ENCODE measurements around the gene ARPC5.
A peak's percentile ranks its signal among the peaks of the same experiment; 100 is the strongest.

Gene ARPC5

DNA sequence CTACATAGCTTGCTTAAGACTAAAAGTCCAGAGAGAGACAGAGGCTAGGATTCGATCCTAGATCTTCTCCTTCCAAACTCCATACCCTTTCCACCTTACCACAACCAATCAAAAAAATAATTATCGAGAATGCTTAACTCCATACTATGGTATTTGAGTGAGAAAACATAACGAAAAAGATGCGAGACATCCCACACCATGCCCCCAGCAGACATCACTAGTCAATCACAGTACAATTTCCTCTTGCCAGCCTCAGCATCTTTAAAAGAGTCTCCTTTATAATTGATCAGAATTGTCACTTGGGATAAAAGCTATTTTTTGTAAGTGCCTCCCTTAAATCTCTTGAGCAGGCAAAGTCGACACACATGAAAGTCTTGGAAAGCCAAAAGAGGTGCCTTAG, 46.2 kb downstream of the ARPC5 start:
- Histone ChIP-seq H3K4me1 (ENCODE audit: control insufficient read depth, insufficient read depth, low read length) (no peaks in the 10 kb centered on the region), H3K4me3 (ENCODE audit: low read length) (no peak overlapping the region), H3K27me3 (ENCODE audit: control insufficient read depth, insufficient read depth, low read length) (no peaks in the 10 kb centered on the region), H3K9ac (ENCODE audit: low read length) (no peak overlapping the region), H3K27ac (ENCODE audit: low read depth, low read length) (no peak overlapping the region), H3K36me3 (ENCODE audit: control insufficient read depth, insufficient read depth, low read length) (no peaks in the 10 kb centered on the region)

DNA sequence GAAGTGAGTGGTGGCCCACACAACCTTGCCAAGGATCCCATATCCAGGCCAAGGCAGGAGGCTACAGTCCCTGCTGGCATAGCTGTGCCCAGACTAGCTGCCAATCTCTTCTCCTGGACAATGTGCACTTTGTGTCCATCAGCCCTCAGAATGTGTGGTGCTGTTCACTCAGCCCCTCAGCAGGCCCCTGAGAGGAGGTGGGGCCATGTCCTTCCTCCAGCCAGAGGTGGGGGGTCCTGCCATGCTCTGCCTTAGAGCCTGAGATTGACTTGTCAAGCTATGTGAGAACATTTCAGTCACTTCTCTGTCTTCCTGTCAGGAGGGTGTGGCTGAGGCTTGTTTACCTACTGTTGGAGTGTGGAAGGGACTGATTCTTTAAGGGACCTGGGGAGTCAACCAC, 46.8 kb downstream of the ARPC5 start:
- Histone ChIP-seq H3K9ac (ENCODE audit: low read length) (no peak overlapping the region), H3K4me1 (ENCODE audit: control insufficient read depth, insufficient read depth, low read length) (no peaks in the 10 kb centered on the region), H3K27ac (ENCODE audit: low read depth, low read length) (no peak overlapping the region), H3K4me3 (ENCODE audit: low read length) (no peak overlapping the region), H3K27me3 (ENCODE audit: control insufficient read depth, insufficient read depth, low read length) (no peaks in the 10 kb centered on the region), H3K36me3 (ENCODE audit: control insufficient read depth, insufficient read depth, low read length) (no peaks in the 10 kb centered on the region)

DNA sequence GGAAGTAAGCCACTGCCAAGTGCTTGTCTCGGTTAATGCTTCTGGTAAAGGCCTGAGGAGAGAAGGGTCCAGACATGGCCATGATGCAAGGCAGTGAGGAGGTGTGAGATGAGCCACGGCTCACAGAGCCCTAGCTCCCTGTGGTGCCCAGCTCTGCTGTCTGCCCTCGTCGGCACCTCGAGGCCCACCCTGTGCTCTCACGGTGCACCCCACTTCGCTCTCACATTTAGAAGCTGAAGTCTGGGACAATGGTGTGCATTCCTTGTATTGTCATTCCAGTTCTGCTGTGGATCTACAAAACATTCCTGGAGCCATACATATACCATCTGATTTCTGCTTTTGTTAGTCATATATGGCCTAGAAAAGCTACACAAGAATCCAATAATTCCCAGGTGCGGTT, 48.7 kb downstream of the ARPC5 start:
- H3K27me3 ChIP-seq (ENCODE audit: control insufficient read depth, insufficient read depth, low read length) = no peaks in the 10 kb centered on the region
- H3K9ac ChIP-seq (ENCODE audit: low read length) = no peak overlapping the region
- H3K27ac ChIP-seq (ENCODE audit: low read depth, low read length) = no peak overlapping the region
- no peaks in the 10 kb centered on the region for H3K36me3 ChIP-seq (ENCODE audit: control insufficient read depth, insufficient read depth, low read length)
- H3K4me3 ChIP-seq (ENCODE audit: low read length) = no peak overlapping the region
- no peaks in the 10 kb centered on the region for H3K4me1 ChIP-seq (ENCODE audit: control insufficient read depth, insufficient read depth, low read length)

DNA sequence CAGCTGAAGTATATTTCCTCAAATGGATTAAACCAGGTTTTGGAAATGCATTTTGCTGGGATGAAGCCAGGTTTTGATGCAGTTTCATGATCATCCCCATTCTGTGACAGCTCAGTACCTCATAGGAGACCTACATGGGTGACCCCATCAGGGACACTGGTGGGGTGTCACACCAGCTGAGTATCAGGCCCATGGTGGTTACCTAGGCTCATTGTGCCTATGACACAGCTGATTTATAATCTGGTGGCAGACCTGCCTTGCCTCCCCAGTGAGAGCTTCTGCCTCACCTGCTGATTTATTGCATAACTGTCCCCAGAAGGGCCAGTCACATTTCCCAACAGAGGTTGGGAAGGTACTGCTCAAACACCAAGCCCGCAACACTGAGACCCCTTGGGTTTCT, 49.1 kb downstream of the ARPC5 start:
- H3K27me3 ChIP-seq (ENCODE audit: control insufficient read depth, insufficient read depth, low read length) = no peaks in the 10 kb centered on the region
- no peaks in the 10 kb centered on the region for H3K36me3 ChIP-seq (ENCODE audit: control insufficient read depth, insufficient read depth, low read length)
- H3K4me3 ChIP-seq (ENCODE audit: low read length) = no peak overlapping the region
- H3K4me1 ChIP-seq (ENCODE audit: control insufficient read depth, insufficient read depth, low read length) = no peaks in the 10 kb centered on the region
- H3K27ac ChIP-seq (ENCODE audit: low read depth, low read length) = no peak overlapping the region
- H3K9ac ChIP-seq (ENCODE audit: low read length) = no peak overlapping the region

DNA sequence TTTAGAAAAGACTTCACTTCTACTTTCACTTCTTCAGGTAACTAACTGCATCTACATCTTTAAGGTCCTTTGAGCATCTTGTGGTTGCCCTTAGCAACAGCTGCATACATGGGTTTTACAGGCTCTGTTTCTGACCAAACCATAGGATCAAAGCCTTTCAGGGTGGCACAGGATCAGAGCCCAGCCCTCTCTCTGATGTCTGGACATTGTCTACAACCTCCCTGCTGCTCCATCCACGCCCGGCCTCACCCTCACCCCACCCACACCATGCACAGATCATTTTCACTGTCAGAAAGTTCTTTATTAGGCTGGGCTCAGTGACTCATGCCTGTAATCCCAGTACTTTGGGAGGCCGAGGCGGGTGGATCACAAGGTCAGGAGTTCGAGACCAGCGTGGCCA, 50.5 kb downstream of the ARPC5 start:
- no peaks in the 10 kb centered on the region for H3K36me3 ChIP-seq (ENCODE audit: control insufficient read depth, insufficient read depth, low read length)
- H3K4me3 ChIP-seq (ENCODE audit: low read length) = no peak overlapping the region
- H3K27ac ChIP-seq (ENCODE audit: low read depth, low read length) = no peak overlapping the region
- H3K27me3 ChIP-seq (ENCODE audit: control insufficient read depth, insufficient read depth, low read length) = no peaks in the 10 kb centered on the region
- H3K4me1 ChIP-seq (ENCODE audit: control insufficient read depth, insufficient read depth, low read length) = no peaks in the 10 kb centered on the region
- H3K9ac ChIP-seq (ENCODE audit: low read length) = no peak overlapping the region

DNA sequence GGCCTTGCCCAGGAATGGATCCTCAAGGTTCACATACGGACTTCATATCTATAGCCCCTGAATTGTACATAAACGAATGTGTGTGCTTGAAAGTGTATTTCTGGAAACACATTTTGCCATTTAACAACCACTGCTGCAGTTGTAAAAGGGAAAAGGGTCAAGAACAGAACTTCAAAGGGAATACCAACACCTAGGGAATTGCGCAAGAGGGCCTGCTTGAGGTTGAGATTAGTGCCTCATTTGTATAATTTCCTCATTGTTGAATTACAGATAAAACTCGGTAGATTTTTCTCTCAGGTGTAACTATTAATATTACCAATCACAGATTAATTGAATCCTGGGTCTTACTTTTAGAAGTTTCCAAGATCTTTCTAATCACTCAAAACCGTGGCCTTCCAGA, 51.4 kb downstream of the ARPC5 start:
- Histone ChIP-seq H3K4me1 (ENCODE audit: control insufficient read depth, insufficient read depth, low read length) (no peaks in the 10 kb centered on the region), H3K4me3 (ENCODE audit: low read length) (no peak overlapping the region), H3K36me3 (ENCODE audit: control insufficient read depth, insufficient read depth, low read length) (no peaks in the 10 kb centered on the region), H3K9ac (ENCODE audit: low read length) (no peak overlapping the region), H3K27me3 (ENCODE audit: control insufficient read depth, insufficient read depth, low read length) (no peaks in the 10 kb centered on the region), H3K27ac (ENCODE audit: low read depth, low read length) (no peak overlapping the region)

DNA sequence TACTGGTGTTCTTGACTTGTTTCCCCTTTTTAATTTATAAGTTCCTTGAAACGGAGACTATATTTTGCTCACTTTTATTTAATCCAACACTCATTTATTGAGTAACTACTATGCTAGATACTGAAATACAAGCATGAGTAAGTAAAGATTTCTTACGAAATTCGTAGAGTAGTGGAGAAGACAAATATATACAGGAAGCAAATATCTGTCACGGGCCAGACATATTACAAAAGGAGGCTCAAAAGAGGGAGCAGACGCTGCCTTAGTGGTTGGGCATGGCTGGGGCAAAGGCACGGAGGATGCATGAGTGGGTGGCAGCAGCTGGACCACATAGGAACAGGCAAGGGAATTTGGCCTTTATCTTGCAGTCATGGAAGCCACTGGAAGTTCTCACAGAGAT, 52.1 kb downstream of the ARPC5 start:
- Histone ChIP-seq H3K4me3 (ENCODE audit: low read length) (no peak overlapping the region), H3K36me3 (ENCODE audit: control insufficient read depth, insufficient read depth, low read length) (no peaks in the 10 kb centered on the region), H3K27ac (ENCODE audit: low read depth, low read length) (no peak overlapping the region), H3K27me3 (ENCODE audit: control insufficient read depth, insufficient read depth, low read length) (no peaks in the 10 kb centered on the region), H3K9ac (ENCODE audit: low read length) (no peak overlapping the region), H3K4me1 (ENCODE audit: control insufficient read depth, insufficient read depth, low read length) (no peaks in the 10 kb centered on the region)

DNA sequence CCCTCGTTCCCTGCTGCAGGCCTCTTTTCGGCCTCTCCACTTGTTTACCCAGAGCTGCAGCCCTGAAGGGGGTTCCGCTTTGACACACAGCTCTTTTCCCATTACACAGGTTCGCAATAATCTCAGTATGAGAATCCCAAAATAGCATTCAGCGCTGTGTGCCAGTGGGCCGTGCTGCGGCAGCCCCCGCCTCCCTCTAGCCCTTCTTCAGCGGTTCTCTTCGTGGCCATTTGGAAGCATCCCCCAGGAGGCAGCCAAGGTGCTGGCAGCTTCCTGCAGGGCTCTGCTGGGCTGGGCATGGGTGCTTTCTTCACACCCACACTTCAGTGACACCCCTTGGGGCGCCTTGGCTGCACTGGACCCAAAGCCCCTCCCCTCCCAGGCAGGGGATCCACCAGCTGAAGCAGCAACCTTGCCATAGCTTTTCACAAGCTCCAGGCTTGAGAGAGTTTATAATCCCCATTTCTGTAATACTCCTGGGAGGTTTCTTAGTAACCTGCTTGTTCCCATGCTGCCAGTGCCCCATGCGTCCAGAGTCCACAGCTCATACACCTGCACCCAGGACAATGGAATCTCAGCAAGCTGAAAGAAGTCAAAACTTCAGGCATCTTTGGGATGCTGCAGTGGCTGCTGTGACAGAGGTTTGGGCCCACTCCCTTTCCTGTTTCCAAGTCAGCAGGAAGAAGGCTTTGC, 53.4 kb downstream of the ARPC5 start:
- Histone ChIP-seq H3K9ac (ENCODE audit: low read length) (no peak overlapping the region), H3K27me3 (ENCODE audit: control insufficient read depth, insufficient read depth, low read length) (no peaks in the 10 kb centered on the region), H3K4me3 (ENCODE audit: low read length) (no peak overlapping the region), H3K27ac (ENCODE audit: low read depth, low read length) (peak overlapping the region; percentile 66), H3K4me1 (ENCODE audit: control insufficient read depth, insufficient read depth, low read length) (no peaks in the 10 kb centered on the region), H3K36me3 (ENCODE audit: control insufficient read depth, insufficient read depth, low read length) (no peaks in the 10 kb centered on the region)

DNA sequence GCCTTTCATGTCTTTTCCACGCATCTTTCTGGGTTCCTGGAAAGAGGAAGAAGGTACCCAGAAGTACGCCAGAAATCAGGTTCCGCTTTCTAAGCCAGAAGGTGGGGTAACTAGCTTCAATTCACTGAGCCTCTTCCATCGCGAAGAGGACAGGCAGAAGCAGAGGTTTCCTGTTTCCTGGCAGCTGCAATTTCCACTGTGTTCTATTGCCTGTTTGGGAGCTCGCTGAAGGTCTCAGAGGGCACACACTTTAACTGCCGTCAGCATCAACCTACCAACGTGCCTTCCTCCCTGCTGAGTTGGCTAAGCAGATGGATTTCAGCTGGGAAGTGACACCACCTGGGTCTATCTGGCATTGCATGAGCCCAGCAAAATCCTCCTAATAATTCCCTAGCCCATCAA, 55.3 kb downstream of the ARPC5 start:
- H3K27ac ChIP-seq (ENCODE audit: low read depth, low read length) = no peak overlapping the region
- no peaks in the 10 kb centered on the region for H3K4me1 ChIP-seq (ENCODE audit: control insufficient read depth, insufficient read depth, low read length)
- H3K36me3 ChIP-seq (ENCODE audit: control insufficient read depth, insufficient read depth, low read length) = no peaks in the 10 kb centered on the region
- no peak overlapping the region for H3K9ac ChIP-seq (ENCODE audit: low read length)
- H3K4me3 ChIP-seq (ENCODE audit: low read length) = no peak overlapping the region
- H3K27me3 ChIP-seq (ENCODE audit: control insufficient read depth, insufficient read depth, low read length) = no peaks in the 10 kb centered on the region

DNA sequence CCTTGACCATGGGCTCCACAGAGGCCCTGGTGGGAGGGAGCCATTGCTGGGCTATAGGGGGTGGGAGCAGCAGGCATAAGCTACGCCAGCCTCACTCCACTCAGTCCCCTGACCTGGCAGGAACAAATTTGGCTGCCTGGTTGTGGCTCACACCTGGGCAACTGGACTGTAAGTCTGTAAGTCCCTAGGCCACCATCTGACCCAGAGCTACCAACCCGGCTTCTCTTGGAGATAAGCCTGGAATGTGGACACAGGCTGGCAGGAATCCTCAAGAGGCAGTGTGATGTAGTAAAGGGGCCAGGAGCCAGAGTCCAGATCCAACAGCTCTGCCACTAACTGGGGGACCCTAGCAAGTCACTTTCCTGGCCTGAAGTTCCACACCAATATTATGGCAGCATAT, 56.7 kb downstream of the ARPC5 start:
- no peak overlapping the region for H3K4me3 ChIP-seq (ENCODE audit: low read length)
- no peak overlapping the region for H3K9ac ChIP-seq (ENCODE audit: low read length)
- H3K27ac ChIP-seq (ENCODE audit: low read depth, low read length) = no peak overlapping the region
- H3K27me3 ChIP-seq (ENCODE audit: control insufficient read depth, insufficient read depth, low read length) = no peaks in the 10 kb centered on the region
- H3K4me1 ChIP-seq (ENCODE audit: control insufficient read depth, insufficient read depth, low read length) = no peaks in the 10 kb centered on the region
- no peaks in the 10 kb centered on the region for H3K36me3 ChIP-seq (ENCODE audit: control insufficient read depth, insufficient read depth, low read length)

DNA sequence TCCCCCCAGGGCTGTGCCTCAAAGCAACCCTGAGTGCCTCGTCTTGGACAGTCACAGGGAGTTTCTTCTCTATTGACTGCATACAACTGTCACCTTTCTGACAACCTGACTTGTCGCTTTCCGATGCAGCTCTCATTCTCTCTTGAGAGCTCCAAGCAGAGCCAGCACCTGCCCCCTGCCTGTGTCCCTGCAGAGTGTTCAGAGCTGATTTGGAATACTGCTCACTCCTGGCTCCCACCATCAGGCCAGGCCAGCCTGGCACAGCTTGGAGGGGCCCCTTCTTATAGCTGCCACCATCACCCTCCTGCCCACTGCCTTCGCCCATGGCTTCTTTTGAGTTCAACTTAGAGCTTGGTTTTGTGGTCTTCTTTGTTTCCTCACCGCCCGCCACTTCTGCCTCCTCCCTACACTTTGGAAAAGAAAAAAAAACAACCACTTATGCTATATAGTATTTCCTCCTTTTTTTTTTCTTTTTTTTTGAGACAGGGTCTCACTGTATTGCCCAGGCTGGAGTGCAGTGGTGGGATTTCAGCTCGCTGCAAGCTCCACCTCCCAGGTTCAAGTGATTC, 57.6 kb downstream of the ARPC5 start:
- no peak overlapping the region for H3K9ac ChIP-seq (ENCODE audit: low read length)
- no peak overlapping the region for H3K4me3 ChIP-seq (ENCODE audit: low read length)
- no peak overlapping the region for H3K27ac ChIP-seq (ENCODE audit: low read depth, low read length)
- H3K4me1 ChIP-seq (ENCODE audit: control insufficient read depth, insufficient read depth, low read length) = no peaks in the 10 kb centered on the region
- no peaks in the 10 kb centered on the region for H3K36me3 ChIP-seq (ENCODE audit: control insufficient read depth, insufficient read depth, low read length)
- H3K27me3 ChIP-seq (ENCODE audit: control insufficient read depth, insufficient read depth, low read length) = no peaks in the 10 kb centered on the region

DNA sequence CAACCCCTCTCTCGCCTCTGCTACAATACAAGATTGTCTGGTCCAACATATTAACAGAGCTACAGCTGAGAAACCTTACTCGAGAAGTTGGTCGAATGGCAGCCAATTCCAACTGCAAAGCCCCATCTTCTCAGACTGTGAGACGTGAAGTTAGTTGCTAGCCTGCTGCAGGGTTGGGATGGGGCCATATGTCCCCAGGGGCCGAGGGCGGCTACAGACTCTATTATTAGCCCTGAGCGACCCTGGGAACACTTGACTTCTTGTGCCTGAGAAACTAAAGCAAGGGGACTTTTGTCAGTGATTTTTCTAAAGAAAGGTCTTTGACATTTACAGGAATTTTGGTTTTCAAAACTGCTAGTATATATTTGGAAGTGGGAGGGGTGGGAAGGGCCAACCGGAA, 59.0 kb downstream of the ARPC5 start:
- H3K27ac ChIP-seq (ENCODE audit: low read depth, low read length) = no peak overlapping the region
- no peak overlapping the region for H3K4me3 ChIP-seq (ENCODE audit: low read length)
- H3K36me3 ChIP-seq (ENCODE audit: control insufficient read depth, insufficient read depth, low read length) = no peaks in the 10 kb centered on the region
- no peaks in the 10 kb centered on the region for H3K27me3 ChIP-seq (ENCODE audit: control insufficient read depth, insufficient read depth, low read length)
- no peak overlapping the region for H3K9ac ChIP-seq (ENCODE audit: low read length)
- H3K4me1 ChIP-seq (ENCODE audit: control insufficient read depth, insufficient read depth, low read length) = no peaks in the 10 kb centered on the region

DNA sequence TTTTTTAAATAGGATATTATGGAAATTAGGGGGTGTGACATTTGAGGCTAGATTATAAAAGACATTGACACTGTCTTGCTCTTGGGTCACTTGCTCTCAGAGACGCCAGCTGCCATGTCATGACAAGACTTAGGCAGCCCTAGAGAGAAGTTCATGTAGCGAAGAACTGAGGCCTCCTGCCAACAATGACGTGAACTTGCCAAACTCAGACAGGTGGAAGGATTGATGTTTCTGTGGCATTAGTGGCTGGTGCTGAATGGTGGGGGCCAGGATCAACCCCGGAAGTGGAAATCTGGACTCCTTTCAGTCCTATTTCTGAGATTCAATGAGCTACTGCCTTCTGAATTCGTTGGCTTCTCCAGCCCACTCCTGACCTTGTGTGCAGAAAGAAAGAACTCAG, 60.0 kb downstream of the ARPC5 start:
- H3K9ac ChIP-seq (ENCODE audit: low read length) = no peak overlapping the region
- no peaks in the 10 kb centered on the region for H3K4me1 ChIP-seq (ENCODE audit: control insufficient read depth, insufficient read depth, low read length)
- H3K4me3 ChIP-seq (ENCODE audit: low read length) = no peak overlapping the region
- no peaks in the 10 kb centered on the region for H3K36me3 ChIP-seq (ENCODE audit: control insufficient read depth, insufficient read depth, low read length)
- H3K27me3 ChIP-seq (ENCODE audit: control insufficient read depth, insufficient read depth, low read length) = no peaks in the 10 kb centered on the region
- H3K27ac ChIP-seq (ENCODE audit: low read depth, low read length) = no peak overlapping the region

Data from rectal smooth muscle tissue (tissue), 1 donor.